HG02759 (cell line): ENCODE data around the gene SMG9.
"Not testable (repeated sequence)": the region's sequence is repeated elsewhere in the genome, so short reads cannot be mapped to it uniquely, and the experiment has no call there.

Experiments
- ATAC-seq: cut with Tn5 transposase; IDR thresholded peaks from one replicate; pipeline ENCODE4 v1.9.1; 2021; ENCODE audit warnings: mild to moderate bottlenecking, moderate library complexity; ENCODE audit not compliant: unreplicated experiment

The SMG9 gene

GRCh38 chr19:43780706-43781525 is 26.2 kb upstream of the SMG9 start, which contains the start of gene KCNN4:
Gene KCNN4 (minus strand): TSS chr19:43780973. CDS start chr19:43780861, 112 bp downstream.
- ATAC-seq, result peak; percentile 43

- no peak for ATAC-seq
Measured at GRCh38 chr19:43779820-43780219, 25.1 kb upstream of the SMG9 start.

DNA sequence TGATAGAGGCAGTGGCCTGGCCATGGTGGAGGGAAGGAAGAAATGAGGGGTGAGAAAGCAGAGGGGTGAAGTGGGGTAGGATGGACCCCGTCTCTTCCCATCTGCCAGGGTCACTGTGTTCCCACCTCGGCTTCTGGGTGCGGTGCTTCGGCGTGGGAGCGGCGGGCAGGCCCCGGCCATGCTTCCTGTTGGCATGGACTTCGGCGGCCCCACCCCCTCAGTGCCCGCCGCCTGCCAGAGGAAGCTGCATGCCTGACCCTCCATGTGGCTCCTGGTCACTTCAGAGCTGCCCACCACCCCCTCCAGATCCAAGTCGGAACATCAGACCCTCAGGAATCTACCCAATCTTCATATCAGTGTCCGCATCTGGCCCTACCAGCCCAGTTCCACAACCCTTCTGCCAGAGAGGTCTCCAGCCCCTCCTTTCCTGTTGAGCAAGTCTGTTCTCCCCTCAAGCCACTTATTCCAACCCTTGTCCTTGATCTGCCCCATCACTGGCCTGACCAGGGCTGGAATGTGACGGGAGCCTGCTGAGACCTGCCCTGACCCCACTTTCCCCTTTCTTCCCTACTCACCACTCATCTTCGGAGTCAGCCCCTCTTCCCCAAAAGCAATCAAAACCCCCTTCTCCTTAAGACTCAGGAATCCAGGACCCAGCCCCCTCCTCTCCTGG is 24.5 kb upstream of the SMG9 start:
- ATAC-seq, result no peak

DNA sequence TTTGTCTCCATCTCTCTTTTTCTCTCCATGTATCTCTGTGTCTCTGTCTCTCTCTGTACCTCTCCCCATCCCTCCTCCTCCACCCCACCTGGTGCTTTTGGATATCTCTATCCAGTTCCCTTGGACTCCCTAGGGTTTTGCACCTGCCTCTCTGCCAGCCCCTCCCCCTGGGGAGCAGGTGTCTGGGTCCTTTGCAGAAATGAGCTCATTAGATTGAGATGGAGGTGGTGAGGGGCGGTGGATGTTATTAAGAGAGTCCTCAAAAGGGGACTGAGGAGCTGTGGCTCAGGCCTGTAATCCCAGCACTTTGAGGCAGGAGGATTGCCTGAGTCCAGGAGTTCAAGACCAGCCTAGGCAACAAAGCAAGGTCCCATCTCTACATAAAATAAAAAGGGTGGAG is 23.9 kb upstream of the SMG9 start:
- ATAC-seq, result no peak

GRCh38 chr19:43777163-43777695 is 22.5 kb upstream of the SMG9 start:
- no peak for ATAC-seq

GRCh38 chr19:43776286-43776685 is 21.5 kb upstream of the SMG9 start:
- ATAC-seq, result no peak

DNA sequence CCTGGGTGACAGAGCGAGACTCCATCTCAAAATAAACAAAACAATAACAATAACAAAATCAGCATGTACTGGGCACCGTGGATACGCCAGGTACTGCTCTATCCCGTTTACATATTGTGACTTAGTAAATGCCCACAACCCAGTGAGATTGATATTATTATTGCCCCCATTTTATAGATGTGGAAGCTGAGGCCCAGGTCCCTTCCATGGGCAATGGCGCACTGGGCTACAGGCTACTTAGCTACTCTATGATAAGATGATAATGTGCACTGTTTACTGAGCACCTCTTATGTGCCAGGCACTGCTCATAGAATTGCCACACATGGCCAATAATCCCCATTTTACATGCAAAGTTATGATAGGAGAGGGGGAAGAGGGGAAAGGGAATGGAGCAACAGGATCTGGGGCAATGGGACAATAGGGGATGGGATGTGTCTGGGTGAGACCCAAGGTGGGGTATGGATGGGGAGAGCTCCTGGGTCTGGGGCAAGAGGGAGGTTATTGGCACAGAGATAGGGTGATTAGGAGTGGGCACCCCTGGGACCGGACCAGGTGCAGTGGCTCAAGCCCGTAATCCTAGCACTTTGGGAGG is 20.6 kb upstream of the SMG9 start:
- ATAC-seq, result no peak

DNA sequence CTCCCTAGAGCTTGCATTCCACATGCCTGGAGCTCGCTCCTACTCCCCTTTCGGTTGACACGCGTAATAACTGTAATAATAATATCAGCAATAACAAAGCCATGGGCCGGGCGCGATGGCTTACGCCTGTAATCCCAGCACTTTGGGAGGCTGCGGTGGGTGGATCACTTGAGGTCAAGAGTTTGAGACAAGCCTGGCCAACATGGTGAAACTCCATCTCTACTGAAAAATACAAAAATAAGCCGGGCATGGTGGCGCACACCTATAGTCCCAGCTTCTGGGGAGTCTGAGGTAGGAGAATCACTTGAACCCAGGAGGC is 20.1 kb upstream of the SMG9 start:
- ATAC-seq, result not testable (repeated sequence)

- ATAC-seq, result no peak
Measured at GRCh38 chr19:43774103-43774939, 19.6 kb upstream of the SMG9 start.

DNA sequence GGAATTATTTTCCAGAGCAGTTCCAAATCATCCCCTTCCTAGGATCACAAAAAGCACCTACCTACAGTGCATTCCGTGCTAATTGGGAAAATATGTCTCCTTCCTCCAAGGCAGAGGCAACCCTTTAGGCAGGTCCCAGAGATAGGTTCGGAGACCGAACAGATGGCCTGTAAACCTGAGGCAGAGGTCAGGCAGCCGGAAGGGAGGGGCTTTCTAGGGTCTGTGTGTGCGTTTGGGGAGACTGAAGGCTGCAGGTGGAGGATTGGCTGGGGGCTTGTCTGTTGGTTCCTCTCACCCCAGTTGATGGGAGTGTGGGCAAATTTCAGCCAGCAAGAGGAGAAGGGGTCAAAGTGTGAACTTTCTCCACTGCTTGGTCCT is 19.0 kb upstream of the SMG9 start:
- no peak for ATAC-seq

GRCh38 chr19:43769256-43769655 is 14.5 kb upstream of the SMG9 start:
- no peak for ATAC-seq

GRCh38 chr19:43768273-43769050 is 13.7 kb upstream of the SMG9 start:
- ATAC-seq, result no peak

DNA sequence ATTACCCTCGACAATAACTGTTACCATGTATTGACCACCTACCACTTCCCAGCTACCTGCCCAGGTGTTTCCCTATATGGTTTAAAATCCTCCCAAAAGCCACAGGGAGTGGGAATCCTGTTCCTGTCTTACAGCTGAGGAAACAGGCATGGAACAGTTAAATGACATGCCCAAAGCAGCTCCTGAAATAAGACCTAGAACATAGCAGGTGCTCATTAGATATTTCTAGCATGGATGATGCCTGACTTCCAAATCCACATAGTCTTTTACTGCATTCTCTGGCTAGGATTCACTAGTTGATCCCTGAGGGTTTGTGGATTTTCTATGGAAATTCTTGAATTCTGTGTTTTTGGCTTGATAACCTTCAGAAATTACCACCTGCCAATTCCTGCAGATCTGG is 13.1 kb upstream of the SMG9 start:
- no peak for ATAC-seq

DNA sequence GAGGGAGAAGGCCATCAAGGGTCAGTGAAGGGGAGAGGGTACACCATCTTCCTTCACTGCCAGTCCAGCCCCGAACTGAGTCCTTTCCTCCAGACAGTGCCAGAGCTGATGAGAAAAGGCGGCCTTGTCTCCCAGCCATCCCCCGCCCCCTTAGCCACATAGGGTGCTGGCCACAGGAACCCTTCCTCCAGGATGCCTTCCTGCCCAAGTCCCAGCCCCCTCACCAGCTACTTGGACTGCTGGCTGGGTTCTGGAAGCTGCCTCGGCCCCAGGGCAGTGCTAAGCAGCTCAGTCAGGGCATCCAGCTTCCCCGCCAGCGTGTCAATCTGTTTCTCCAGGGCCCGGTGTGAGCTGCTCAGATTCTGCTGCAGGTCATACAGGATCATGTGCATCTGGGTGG is 12.6 kb upstream of the SMG9 start:
- no peak for ATAC-seq

- no peak for ATAC-seq
Measured at GRCh38 chr19:43766755-43767043, 11.9 kb upstream of the SMG9 start.

DNA sequence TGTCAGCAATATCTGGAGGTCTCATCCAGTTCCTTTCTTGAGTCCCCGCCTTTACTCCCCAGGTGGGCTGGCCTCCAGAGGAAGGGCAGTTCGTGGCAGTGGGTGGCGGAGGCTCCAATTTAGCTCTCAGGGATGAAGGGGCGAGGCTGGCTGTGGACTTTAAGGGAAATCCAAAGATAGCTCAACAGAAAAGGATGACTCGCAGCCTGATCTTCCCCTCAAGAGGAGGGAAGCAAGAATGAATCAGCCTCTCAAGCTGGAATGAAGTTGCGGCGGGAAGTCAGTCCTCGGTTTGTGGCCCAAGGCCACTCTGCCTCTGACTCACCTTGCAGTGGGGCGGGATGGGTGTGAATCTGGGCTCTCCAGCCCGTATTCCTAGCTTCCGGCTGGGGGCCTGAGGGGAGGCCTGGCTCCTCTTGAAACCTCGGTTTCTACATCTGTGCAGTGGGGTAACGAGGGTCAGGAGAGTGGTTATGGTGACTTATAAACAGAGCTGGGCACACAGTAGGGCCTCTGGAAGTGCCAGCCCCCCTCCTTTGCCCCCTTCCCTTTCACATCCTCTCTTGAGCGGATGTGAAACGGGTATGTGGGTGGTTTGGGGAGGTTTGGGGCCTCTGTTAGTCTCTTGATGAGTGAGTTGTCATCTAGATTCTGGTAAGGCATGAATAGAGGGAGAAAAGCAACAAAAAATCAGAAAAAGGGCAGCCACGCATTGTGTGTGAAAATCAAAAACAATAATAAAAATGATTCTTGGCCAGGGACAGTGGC is 10.5 kb upstream of the SMG9 start:
- peak; percentile 72 for ATAC-seq

DNA sequence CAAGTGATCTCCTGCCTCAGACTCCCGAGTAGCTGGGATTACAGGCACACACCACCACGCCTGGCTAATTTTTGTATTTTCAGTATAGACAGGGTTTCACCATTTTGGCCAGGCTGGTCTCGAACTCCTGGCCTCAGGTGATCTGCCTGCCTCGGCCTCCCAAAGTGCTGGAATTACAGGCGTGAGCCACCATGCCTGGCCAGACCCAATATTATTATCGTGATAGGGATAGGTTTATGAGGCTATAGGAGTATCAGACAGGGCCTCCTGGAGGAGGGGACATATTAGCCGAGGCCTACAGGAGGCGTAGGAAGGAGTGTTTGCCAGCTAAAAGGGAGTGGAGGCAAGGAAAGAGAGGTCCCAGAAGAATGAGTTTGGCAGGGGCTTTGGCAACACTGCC is 9.9 kb upstream of the SMG9 start:
- ATAC-seq, result not testable (repeated sequence)

- peak; percentile 22 for ATAC-seq
Measured at GRCh38 chr19:43763473-43763939, 8.7 kb upstream of the SMG9 start.

- no peak for ATAC-seq
Measured at GRCh38 chr19:43762814-43763213, 8.1 kb upstream of the SMG9 start.

DNA sequence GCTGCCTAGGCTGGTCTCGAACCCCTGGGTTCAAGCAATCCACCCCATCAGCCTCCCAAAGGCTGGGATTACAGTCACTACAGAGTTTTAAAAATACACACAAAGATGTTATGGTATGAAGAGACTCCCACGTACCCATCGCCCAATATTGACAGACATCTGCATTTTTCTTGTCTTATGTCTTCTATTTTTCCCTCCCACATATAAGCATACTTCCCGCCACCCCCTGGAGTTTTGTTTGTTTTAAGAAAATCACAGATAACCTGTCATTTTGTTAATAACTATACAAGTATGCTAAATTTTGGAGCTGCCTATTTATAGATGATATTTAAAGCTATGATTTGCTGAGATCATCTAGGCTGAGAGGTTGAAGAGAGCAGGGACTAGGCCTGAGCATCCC is 6.2 kb upstream of the SMG9 start:
- ATAC-seq, result no peak
